ENCODE results near the gene PTPRG. TPM values are rescaled to one million over a fixed set of nuclear protein-coding genes. Genes with fewer than 3 reads are reported as not detected.

Gene PTPRG
- total RNA-seq, 2 experiments from 2014 or later: 0.03 to 0.05 TPM

DNA sequence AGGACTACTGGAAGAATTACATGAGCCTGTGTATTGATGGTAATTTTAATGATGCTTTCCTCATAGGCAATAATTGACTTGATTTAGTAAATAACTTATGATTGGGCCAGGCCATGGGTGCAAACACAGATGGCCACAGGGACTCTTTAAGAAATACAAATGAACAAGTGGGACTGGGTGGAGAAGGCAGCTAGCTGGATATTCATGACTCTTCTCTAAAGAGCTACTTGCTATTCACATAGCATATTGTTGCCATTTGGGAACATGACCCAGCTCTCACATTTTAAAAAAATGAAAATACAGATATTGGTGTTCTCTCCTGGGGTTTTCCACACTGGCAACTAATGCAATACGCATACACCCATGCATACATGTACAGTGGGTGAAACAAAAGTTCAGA, 178.3 kb downstream of the PTPRG start:
- H3K4me1 ChIP-seq (ENCODE audit: insufficient read depth, low read length): no peaks in the 10 kb centered on the region
- TF ChIP-seq, protein P1, sequence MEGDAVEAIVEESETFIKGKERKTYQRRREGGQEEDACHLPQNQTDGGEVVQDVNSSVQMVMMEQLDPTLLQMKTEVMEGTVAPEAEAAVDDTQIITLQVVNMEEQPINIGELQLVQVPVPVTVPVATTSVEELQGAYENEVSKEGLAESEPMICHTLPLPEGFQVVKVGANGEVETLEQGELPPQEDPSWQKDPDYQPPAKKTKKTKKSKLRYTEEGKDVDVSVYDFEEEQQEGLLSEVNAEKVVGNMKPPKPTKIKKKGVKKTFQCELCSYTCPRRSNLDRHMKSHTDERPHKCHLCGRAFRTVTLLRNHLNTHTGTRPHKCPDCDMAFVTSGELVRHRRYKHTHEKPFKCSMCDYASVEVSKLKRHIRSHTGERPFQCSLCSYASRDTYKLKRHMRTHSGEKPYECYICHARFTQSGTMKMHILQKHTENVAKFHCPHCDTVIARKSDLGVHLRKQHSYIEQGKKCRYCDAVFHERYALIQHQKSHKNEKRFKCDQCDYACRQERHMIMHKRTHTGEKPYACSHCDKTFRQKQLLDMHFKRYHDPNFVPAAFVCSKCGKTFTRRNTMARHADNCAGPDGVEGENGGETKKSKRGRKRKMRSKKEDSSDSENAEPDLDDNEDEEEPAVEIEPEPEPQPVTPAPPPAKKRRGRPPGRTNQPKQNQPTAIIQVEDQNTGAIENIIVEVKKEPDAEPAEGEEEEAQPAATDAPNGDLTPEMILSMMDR (IDR thresholded peaks at IDR 0.05): no peak
- Mint-ChIP-seq H3K36me3 (ENCODE audit: low read depth) (no peaks in the 10 kb centered on the region), H3K4me3 (no peak overlapping the region), H3K27ac (no peak overlapping the region), H3K27me3 (no peaks in the 10 kb centered on the region), H3K4me1 (ENCODE audit: low read depth) (no peaks in the 10 kb centered on the region), H3K9me3 (no peaks in the 10 kb centered on the region)
- intact Hi-C loops (cut with DNase I, micrococcal nuclease): no loop called here
- ATAC-seq (ENCODE audit: poor library complexity): no peak
- ChIA-PET CTCF (no interaction called here), POLR2A (no interaction called here)
- peaks cover 0 to 7% of the 10 kb centered on the region in 2 experiments for H3K9me3 ChIP-seq (ENCODE audit: control insufficient read depth in 1 of 2, insufficient read depth in 1 of 2, low read length in 2 of 2)
- H3K36me3 ChIP-seq (ENCODE audit: insufficient read depth, low read length): no peaks in the 10 kb centered on the region
- H3K4me3 ChIP-seq (ENCODE audit: low read length): no peak overlapping the region
- H3K27ac ChIP-seq (ENCODE audit: low read depth in 1 of 2, low read length in 2 of 2): no peak overlapping the region
- no peak for DNase-seq
- H3K27me3 ChIP-seq (ENCODE audit: control insufficient read depth in 1 of 2, insufficient read depth in 2 of 2, low read length in 2 of 2): no peaks in the 10 kb centered on the region

DNA sequence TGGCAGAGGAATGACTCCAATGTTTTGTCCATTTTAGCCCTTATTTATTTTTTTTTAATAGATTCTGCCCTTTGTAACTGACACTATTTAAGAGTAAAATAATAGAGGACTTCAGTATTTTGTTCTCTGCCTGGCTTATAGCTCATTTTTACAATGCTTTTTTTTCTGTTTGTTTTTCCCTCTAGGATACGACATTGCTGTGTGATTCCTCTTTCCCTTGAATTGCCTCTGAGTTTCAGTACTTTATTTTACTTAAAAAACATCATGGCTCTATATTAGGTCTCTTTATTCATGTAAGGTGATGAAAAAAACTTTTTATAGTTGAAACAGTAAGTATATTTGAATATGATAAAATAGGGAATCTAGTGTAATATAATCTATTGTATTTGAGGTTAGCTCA, 179.1 kb downstream of the PTPRG start:
- no peak for ATAC-seq (ENCODE audit: poor library complexity)
- Mint-ChIP-seq H3K27me3 (no peaks in the 10 kb centered on the region), H3K4me3 (no peak overlapping the region), H3K27ac (no peak overlapping the region), H3K9me3 (no peaks in the 10 kb centered on the region), H3K36me3 (ENCODE audit: low read depth) (no peaks in the 10 kb centered on the region), H3K4me1 (ENCODE audit: low read depth) (no peaks in the 10 kb centered on the region)
- Histone ChIP-seq H3K4me1 (ENCODE audit: insufficient read depth, low read length) (no peaks in the 10 kb centered on the region), H3K4me3 (ENCODE audit: low read length) (no peak overlapping the region), H3K27me3 (ENCODE audit: control insufficient read depth in 1 of 2, insufficient read depth in 2 of 2, low read length in 2 of 2) (no peaks in the 10 kb centered on the region), H3K27ac (ENCODE audit: low read depth in 1 of 2, low read length in 2 of 2) (no peak overlapping the region), H3K36me3 (ENCODE audit: insufficient read depth, low read length) (no peaks in the 10 kb centered on the region), H3K9me3 (ENCODE audit: control insufficient read depth in 1 of 2, insufficient read depth in 1 of 2, low read length in 2 of 2) (peaks cover 0 to 7% of the 10 kb centered on the region in 2 experiments)
- TF ChIP-seq, protein P1 (IDR thresholded peaks at IDR 0.05): no peak
- ChIA-PET POLR2A (no interaction called here), CTCF (no interaction called here)
- intact Hi-C loops (cut with DNase I, micrococcal nuclease): no loop called here
- DNase-seq: no peak

DNA sequence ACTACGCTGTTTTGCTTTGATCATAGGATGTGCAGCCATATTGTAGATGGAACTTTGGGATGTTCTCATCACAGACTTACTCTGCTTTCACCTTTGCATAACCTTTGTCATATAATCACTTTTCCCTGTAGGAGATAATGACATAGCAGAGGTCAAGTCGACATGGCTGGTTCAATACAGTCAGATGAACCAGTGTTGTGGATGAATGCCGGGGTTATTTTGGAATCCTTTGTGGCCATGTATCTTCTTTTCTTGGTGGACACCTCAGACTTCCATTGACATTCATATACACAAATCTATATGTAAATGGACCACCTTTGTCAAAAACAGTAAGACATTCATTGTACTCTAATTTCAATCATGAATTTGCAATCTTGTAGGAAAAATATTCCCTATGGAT, 180.2 kb downstream of the PTPRG start:
- no peaks in the 10 kb centered on the region for H3K27me3 ChIP-seq (ENCODE audit: control insufficient read depth in 1 of 2, insufficient read depth in 2 of 2, low read length in 2 of 2)
- no peak for DNase-seq
- no peaks in the 10 kb centered on the region for H3K36me3 ChIP-seq (ENCODE audit: insufficient read depth, low read length)
- Mint-ChIP-seq H3K4me1 (ENCODE audit: low read depth) (no peaks in the 10 kb centered on the region), H3K36me3 (ENCODE audit: low read depth) (no peaks in the 10 kb centered on the region), H3K4me3 (no peak overlapping the region), H3K27ac (no peak overlapping the region), H3K9me3 (no peaks in the 10 kb centered on the region), H3K27me3 (no peaks in the 10 kb centered on the region)
- CTCF ChIA-PET: no interaction called here
- TF ChIP-seq, protein P1 (IDR thresholded peaks at IDR 0.05): no peak
- no peak overlapping the region for H3K27ac ChIP-seq (ENCODE audit: low read depth in 1 of 2, low read length in 2 of 2)
- peaks cover 0 to 7% of the 10 kb centered on the region in 2 experiments for H3K9me3 ChIP-seq (ENCODE audit: control insufficient read depth in 1 of 2, insufficient read depth in 1 of 2, low read length in 2 of 2)
- no peak for ATAC-seq (ENCODE audit: poor library complexity)
- no peak overlapping the region for H3K4me3 ChIP-seq (ENCODE audit: low read length)
- POLR2A ChIA-PET: no interaction called here
- intact Hi-C loops (cut with DNase I, micrococcal nuclease): no loop called here
- H3K4me1 ChIP-seq (ENCODE audit: insufficient read depth, low read length): no peaks in the 10 kb centered on the region

Data from CD4-positive, alpha-beta T cell (primary cell).